ENCODE measurements around the gene NFE2L1. TPM values are rescaled to one million over a fixed set of nuclear protein-coding genes. Genes with fewer than 3 reads are reported as not detected.
"Not testable (repeated sequence)": the region's sequence is repeated elsewhere in the genome, so short reads cannot be mapped to it uniquely, and the experiment has no call there.

The NFE2L1 gene, protein sequence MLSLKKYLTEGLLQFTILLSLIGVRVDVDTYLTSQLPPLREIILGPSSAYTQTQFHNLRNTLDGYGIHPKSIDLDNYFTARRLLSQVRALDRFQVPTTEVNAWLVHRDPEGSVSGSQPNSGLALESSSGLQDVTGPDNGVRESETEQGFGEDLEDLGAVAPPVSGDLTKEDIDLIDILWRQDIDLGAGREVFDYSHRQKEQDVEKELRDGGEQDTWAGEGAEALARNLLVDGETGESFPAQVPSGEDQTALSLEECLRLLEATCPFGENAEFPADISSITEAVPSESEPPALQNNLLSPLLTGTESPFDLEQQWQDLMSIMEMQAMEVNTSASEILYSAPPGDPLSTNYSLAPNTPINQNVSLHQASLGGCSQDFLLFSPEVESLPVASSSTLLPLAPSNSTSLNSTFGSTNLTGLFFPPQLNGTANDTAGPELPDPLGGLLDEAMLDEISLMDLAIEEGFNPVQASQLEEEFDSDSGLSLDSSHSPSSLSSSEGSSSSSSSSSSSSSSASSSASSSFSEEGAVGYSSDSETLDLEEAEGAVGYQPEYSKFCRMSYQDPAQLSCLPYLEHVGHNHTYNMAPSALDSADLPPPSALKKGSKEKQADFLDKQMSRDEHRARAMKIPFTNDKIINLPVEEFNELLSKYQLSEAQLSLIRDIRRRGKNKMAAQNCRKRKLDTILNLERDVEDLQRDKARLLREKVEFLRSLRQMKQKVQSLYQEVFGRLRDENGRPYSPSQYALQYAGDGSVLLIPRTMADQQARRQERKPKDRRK
- total RNA-seq (2021) (149 and 168 TPM in 2 replicates), Bru-seq, nascent RNA (percentile 88 among the genes with signal in this experiment), BruChase-seq, experiment 1, labeled RNA remaining after a 2-hour chase (percentile 97 among the genes with signal in this experiment), BruChase-seq, experiment 2, labeled RNA remaining after a 6-hour chase (percentile 98 among the genes with signal in this experiment)
- long read RNA-seq, full-length matches to known transcripts, result 9 of 55 reads
- long read RNA-seq, partial matches to known transcripts, result 10 of 55 reads
- long read RNA-seq, other reads (novel, unspliced or antisense), result 36 of 55 reads

GRCh38 chr17:48047741-48048383 is at the start of gene NFE2L1:
TSS of gene NFE2L1 (plus strand) at chr17:48048359. CDS start at chr17:48051119, 2,760 bp downstream.
- ChIA-PET POLR2A (ENCODE audit: low non-redundant PET) (interaction anchor here (0.6 to 1.2 kb wide), 4 partner anchors 8 to 681 kb away, joined by 3 to 7 read pairs (median 4); partner anchors contain the start of gene HOXB13), CTCF (no interaction called here)
- peaks cover 46% of the 10 kb centered on the region for H3K4me1 ChIP-seq (ENCODE audit: insufficient read depth, low read length, poor library complexity, severe bottlenecking)
- H3K36me3 ChIP-seq (ENCODE audit: insufficient read depth, low read length, poor library complexity, severe bottlenecking), result peaks cover 23% of the 10 kb centered on the region
- BruUV-seq (replicated peaks), result no TSS peak
- TF ChIP-seq, protein P1, sequence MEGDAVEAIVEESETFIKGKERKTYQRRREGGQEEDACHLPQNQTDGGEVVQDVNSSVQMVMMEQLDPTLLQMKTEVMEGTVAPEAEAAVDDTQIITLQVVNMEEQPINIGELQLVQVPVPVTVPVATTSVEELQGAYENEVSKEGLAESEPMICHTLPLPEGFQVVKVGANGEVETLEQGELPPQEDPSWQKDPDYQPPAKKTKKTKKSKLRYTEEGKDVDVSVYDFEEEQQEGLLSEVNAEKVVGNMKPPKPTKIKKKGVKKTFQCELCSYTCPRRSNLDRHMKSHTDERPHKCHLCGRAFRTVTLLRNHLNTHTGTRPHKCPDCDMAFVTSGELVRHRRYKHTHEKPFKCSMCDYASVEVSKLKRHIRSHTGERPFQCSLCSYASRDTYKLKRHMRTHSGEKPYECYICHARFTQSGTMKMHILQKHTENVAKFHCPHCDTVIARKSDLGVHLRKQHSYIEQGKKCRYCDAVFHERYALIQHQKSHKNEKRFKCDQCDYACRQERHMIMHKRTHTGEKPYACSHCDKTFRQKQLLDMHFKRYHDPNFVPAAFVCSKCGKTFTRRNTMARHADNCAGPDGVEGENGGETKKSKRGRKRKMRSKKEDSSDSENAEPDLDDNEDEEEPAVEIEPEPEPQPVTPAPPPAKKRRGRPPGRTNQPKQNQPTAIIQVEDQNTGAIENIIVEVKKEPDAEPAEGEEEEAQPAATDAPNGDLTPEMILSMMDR (conservative IDR thresholded peaks at IDR 0.05; ENCODE audit: low read depth, low read length), result no peak
- TF ChIP-seq EZH2 (IDR thresholded peaks at IDR 0.05; ENCODE audit: borderline replicate concordance, low read depth, low read length, poor library complexity, severe bottlenecking), result no peak
- H3K27ac ChIP-seq (ENCODE audit: low read depth, low read length, poor library complexity, severe bottlenecking), result peak within 1 kb of the TSS; percentile 93
- DNase-seq (ENCODE audit: low spot score), result peak; percentile 100
- no peaks in the 10 kb centered on the region for H3K9me3 ChIP-seq (ENCODE audit: low read depth, low read length, poor library complexity, severe bottlenecking)
- intact Hi-C loops (cut with micrococcal nuclease; ENCODE audit: unreplicated experiment), result loop anchor here (1.0 kb wide), 1 partner anchor 23 kb away; no protein-coding TSS in a partner anchor
- no peaks in the 10 kb centered on the region for H3K27me3 ChIP-seq (replicated peaks; ENCODE audit: insufficient read depth, low read depth, low read length, poor library complexity)
- peak within 1 kb of the TSS; percentile 92 for H3K4me3 ChIP-seq (ENCODE audit: low read depth, low read length, poor library complexity, severe bottlenecking)

DNA sequence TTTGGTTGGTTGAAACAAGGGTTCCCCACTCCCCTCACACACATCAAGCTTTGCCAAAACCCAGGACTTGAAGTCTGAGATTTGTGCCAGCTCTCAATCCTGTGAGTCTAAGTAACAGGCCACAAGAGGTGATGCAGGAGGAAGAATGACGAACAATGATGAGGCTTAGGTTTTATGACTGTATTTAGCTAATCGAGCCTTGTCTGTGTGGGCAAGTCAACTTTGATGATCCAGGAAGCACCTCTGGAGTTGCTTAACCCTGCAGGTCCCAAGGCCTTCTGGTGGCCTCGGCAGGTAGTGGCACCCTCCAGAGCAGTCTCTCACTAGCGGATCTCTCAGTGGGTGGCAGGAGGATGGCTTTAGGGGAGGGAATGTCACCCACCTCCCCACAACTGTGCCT is 48.6 kb upstream of the NFE2L1 start:
- H3K27me3 ChIP-seq (replicated peaks; ENCODE audit: insufficient read depth, low read depth, low read length, poor library complexity), result no peaks in the 10 kb centered on the region
- no peak overlapping the region for H3K4me3 ChIP-seq (ENCODE audit: low read depth, low read length, poor library complexity, severe bottlenecking)
- peak; percentile 43 for DNase-seq (ENCODE audit: low spot score)
- intact Hi-C loops (cut with micrococcal nuclease; ENCODE audit: unreplicated experiment), result no loop called here
- POLR2A ChIA-PET (ENCODE audit: low non-redundant PET), result no interaction called here
- no peaks in the 10 kb centered on the region for H3K9me3 ChIP-seq (ENCODE audit: low read depth, low read length, poor library complexity, severe bottlenecking)
- CTCF ChIA-PET, result no interaction called here
- H3K4me1 ChIP-seq (ENCODE audit: insufficient read depth, low read length, poor library complexity, severe bottlenecking), result peaks cover 48% of the 10 kb centered on the region
- no TSS peak for BruUV-seq (replicated peaks)
- peak overlapping the region; percentile 15 for H3K27ac ChIP-seq (ENCODE audit: low read depth, low read length, poor library complexity, severe bottlenecking)
- TF ChIP-seq EZH2 (IDR thresholded peaks at IDR 0.05; ENCODE audit: borderline replicate concordance, low read depth, low read length, poor library complexity, severe bottlenecking), result no peak
- TF ChIP-seq, protein P1 (conservative IDR thresholded peaks at IDR 0.05; ENCODE audit: low read depth, low read length), result no peak
- no peaks in the 10 kb centered on the region for H3K36me3 ChIP-seq (ENCODE audit: insufficient read depth, low read length, poor library complexity, severe bottlenecking)

DNA sequence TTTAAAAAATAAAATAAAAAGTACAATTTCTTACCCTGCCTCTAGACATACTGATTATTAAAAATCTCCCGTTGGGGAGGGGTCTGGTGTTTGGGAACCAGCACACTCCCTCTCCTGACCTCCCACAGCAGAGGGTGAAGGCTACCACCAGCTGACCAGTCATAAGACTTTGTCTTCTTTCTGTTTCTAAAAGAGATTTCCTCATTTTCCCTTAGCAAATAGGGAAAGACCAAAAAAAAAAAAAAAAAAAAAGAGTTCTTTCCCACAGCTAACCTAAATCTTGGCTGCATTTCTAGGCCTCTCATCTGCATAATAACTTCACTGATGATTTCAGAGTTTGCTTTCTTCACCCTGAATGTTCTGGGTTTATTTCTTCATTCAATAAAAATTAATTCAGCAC is 47.0 kb upstream of the NFE2L1 start:
- H3K36me3 ChIP-seq (ENCODE audit: insufficient read depth, low read length, poor library complexity, severe bottlenecking), result no peaks in the 10 kb centered on the region
- DNase-seq (ENCODE audit: low spot score), result peak; percentile 32
- no peak for TF ChIP-seq EZH2 (IDR thresholded peaks at IDR 0.05; ENCODE audit: borderline replicate concordance, low read depth, low read length, poor library complexity, severe bottlenecking)
- TF ChIP-seq, protein P1 (conservative IDR thresholded peaks at IDR 0.05; ENCODE audit: low read depth, low read length), result no peak
- H3K4me3 ChIP-seq (ENCODE audit: low read depth, low read length, poor library complexity, severe bottlenecking), result no peak overlapping the region
- H3K9me3 ChIP-seq (ENCODE audit: low read depth, low read length, poor library complexity, severe bottlenecking), result no peaks in the 10 kb centered on the region
- peaks cover 64% of the 10 kb centered on the region for H3K4me1 ChIP-seq (ENCODE audit: insufficient read depth, low read length, poor library complexity, severe bottlenecking)
- BruUV-seq (replicated peaks), result no TSS peak
- H3K27ac ChIP-seq (ENCODE audit: low read depth, low read length, poor library complexity, severe bottlenecking), result peak overlapping the region; percentile 98
- POLR2A ChIA-PET (ENCODE audit: low non-redundant PET), result interaction anchor here (0.7 kb wide), 1 partner anchor 54 kb away, joined by 13 read pairs; no protein-coding TSS in a partner anchor
- H3K27me3 ChIP-seq (replicated peaks; ENCODE audit: insufficient read depth, low read depth, low read length, poor library complexity), result no peaks in the 10 kb centered on the region
- CTCF ChIA-PET, result interaction anchor here (0.6 kb wide), 1 partner anchor 54 kb away, joined by 9 read pairs; no protein-coding TSS in a partner anchor
- intact Hi-C loops (cut with micrococcal nuclease; ENCODE audit: unreplicated experiment), result no loop called here

DNA sequence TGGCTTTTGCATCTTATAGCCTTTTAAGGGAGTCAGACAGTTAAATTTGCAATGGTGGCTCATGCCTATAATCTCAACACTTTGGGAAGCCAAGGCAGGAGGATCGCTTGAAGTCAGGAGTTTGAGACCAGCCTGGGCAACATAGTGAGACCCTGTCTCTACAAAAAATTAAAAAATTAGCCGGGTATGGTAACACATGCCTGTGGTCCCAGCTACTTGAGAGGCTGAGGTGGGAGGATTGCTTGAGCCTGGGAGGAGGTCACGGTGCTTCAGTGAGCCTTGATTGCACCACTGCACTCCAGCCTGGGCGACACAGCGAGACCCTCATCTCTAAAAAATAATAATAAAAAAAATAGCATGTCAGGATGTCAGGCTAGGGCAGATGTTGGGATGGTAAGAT is 46.5 kb upstream of the NFE2L1 start:
- H3K27me3 ChIP-seq (replicated peaks; ENCODE audit: insufficient read depth, low read depth, low read length, poor library complexity); BruUV-seq (replicated peaks); DNase-seq (ENCODE audit: low spot score); H3K9me3 ChIP-seq (ENCODE audit: low read depth, low read length, poor library complexity, severe bottlenecking); intact Hi-C loops (cut with micrococcal nuclease; ENCODE audit: unreplicated experiment); H3K36me3 ChIP-seq (ENCODE audit: insufficient read depth, low read length, poor library complexity, severe bottlenecking); H3K4me3 ChIP-seq (ENCODE audit: low read depth, low read length, poor library complexity, severe bottlenecking): not testable (repeated sequence)
- H3K27ac ChIP-seq (ENCODE audit: low read depth, low read length, poor library complexity, severe bottlenecking), result peak overlapping the region; percentile 98
- ChIA-PET CTCF (interaction anchor here (0.6 to 0.9 kb wide), 2 partner anchors 31 to 55 kb away, joined by 5 to 9 read pairs; partner anchors contain the start of gene CDK5RAP3), POLR2A (ENCODE audit: low non-redundant PET) (interaction anchor here (1.1 kb wide), 1 partner anchor 10 kb away, joined by 3 read pairs; no protein-coding TSS in a partner anchor)
- peaks cover 67% of the 10 kb centered on the region for H3K4me1 ChIP-seq (ENCODE audit: insufficient read depth, low read length, poor library complexity, severe bottlenecking)
